SJSA1 (cell line): ENCODE results near the gene HSP90AB1. TPM values are rescaled to one million over a fixed set of nuclear protein-coding genes. Genes with fewer than 3 reads are reported as not detected.

Source experiments
- DNase-seq, 2 experiments: peaks; one replicate each; pipeline ENCODE4 v3.0.0-alpha.2; 2015 to 2020; ENCODE audit warnings: low spot score in 2 of 2, low read depth in 1 of 2
- H3K27ac ChIP-seq: fragments of 250-450 bp; sonication (Bioruptor Pico); 2 replicates; pipeline ENCODE4 v1.5.1; 2020; ENCODE audit warnings: mild to moderate bottlenecking, moderate library complexity
- H3K27me3 ChIP-seq: fragments of 250-450 bp; sonication (Bioruptor Pico); replicated peaks from 2 replicates; pipeline ENCODE4 v1.5.1; 2020; ENCODE audit warnings: mild to moderate bottlenecking, moderate library complexity
- H3K36me3 ChIP-seq: fragments of 250-450 bp; sonication (Bioruptor Pico); 2 replicates; pipeline ENCODE4 v1.5.1; 2020; ENCODE audit warnings: mild to moderate bottlenecking
- H3K4me1 ChIP-seq: fragments of 250-450 bp; sonication (Bioruptor Pico); replicated peaks from 2 replicates; pipeline ENCODE4 v1.6.1; 2021; ENCODE audit warnings: mild to moderate bottlenecking
- H3K4me3 ChIP-seq: fragments of 250-450 bp; sonication (Bioruptor Pico); 2 replicates; pipeline ENCODE4 v1.5.1; 2020; ENCODE audit warnings: mild to moderate bottlenecking
- H3K9me3 ChIP-seq: fragments of 250-450 bp; sonication (Bioruptor Pico); replicated peaks from 2 replicates; pipeline ENCODE4 v1.5.1; 2020; ENCODE audit warnings: mild to moderate bottlenecking
- total RNA-seq: library from RNA; depleted of rRNA; stranded (reverse); fragments of >200 nt; shearing (Covaris generic); gene quantifications from 2 replicates; pipeline ENCODE4 v1.2.3, GENCODE V29; 2014

The HSP90AB1 gene
- total RNA-seq, 1 experiment from 2014 or later, result 1,548 TPM

DNA sequence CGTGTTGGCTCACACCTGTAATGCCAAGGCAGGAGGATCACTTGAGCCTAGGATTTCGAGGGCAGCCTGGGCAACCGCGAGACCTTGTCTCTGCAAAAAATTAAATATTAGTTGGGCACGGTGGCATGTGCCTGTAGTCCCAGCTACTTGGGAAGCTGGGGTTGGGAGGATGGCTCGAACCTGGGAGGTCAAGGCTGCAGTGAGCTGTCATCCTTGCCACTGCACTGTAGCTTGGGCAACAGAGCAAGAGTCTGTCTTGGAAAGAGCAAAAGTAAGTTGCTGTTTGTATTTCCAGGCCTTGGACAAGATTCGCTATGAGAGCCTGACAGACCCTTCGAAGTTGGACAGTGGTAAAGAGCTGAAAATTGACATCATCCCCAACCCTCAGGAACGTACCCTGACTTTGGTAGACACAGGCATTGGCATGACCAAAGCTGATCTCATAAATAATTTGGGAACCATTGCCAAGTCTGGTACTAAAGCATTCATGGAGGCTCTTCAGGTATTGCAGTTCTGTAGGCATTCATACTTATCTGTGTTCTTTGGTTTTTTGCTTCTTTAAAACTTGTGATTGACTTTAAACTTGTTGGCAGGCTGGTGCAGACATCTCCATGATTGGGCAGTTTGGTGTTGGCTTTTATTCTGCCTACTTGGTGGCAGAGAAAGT is 2.3 kb downstream of the HSP90AB1 start:
- Histone ChIP-seq H3K4me3 (peak overlapping the region; percentile 71), H3K27me3 (no peaks in the 10 kb centered on the region), H3K27ac (no peak overlapping the region), H3K4me1 (peaks cover 24% of the 10 kb centered on the region), H3K9me3 (no peaks in the 10 kb centered on the region), H3K36me3 (peaks cover 73% of the 10 kb centered on the region)
- no peak for DNase-seq

GRCh38 chr6:44250067-44250717 is 3.3 kb downstream of the HSP90AB1 start:
- Histone ChIP-seq H3K4me1 (peaks cover 24% of the 10 kb centered on the region), H3K4me3 (no peak overlapping the region), H3K36me3 (peaks cover 82% of the 10 kb centered on the region), H3K9me3 (no peaks in the 10 kb centered on the region), H3K27ac (no peak overlapping the region), H3K27me3 (no peaks in the 10 kb centered on the region)
- DNase-seq, result no peak

- Histone ChIP-seq H3K27me3 (no peaks in the 10 kb centered on the region), H3K4me3 (no peak overlapping the region), H3K4me1 (peaks cover 22% of the 10 kb centered on the region), H3K36me3 (peaks cover 88% of the 10 kb centered on the region), H3K27ac (no peak overlapping the region), H3K9me3 (no peaks in the 10 kb centered on the region)
- DNase-seq, result no peak
These were observed 3.8 kb downstream of the HSP90AB1 start for GRCh38 chr6:44250718-44251123.

DNA sequence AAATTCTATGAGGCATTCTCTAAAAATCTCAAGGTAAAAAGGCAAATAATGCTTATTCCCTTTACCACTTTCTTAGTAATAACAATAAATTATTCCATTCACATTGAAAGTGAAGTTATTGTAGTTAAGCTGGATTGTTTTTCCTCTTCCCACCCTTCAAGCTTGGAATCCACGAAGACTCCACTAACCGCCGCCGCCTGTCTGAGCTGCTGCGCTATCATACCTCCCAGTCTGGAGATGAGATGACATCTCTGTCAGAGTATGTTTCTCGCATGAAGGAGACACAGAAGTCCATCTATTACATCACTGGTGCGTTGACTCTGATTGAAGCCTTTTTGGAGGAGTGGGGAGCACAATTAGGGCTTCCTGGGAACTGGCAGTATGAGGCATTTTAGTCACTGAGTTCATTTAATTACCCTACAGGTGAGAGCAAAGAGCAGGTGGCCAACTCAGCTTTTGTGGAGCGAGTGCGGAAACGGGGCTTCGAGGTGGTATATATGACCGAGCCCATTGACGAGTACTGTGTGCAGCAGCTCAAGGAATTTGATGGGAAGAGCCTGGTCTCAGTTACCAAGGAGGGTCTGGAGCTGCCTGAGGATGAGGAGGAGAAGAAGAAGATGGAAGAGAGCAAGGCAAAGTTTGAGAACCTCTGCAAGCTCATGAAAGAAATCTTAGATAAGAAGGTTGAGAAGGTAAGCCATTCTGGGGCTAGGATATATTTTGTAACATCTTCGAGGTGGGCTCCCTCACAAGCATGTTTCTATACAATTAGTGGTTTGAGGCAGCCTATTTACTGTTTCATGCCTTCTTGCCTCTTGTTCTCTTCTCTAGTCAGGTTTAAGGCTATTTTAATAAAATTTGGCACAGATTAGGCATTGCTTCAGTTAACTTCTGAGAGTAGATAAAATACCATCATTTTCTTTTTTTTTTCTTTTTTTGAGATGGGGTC is 4.9 kb downstream of the HSP90AB1 start:
- H3K4me1 ChIP-seq, result peaks cover 26% of the 10 kb centered on the region
- H3K9me3 ChIP-seq, result no peaks in the 10 kb centered on the region
- H3K27me3 ChIP-seq, result no peaks in the 10 kb centered on the region
- DNase-seq, result no peak
- no peak overlapping the region for H3K27ac ChIP-seq
- peaks cover 97% of the 10 kb centered on the region for H3K36me3 ChIP-seq
- H3K4me3 ChIP-seq, result no peak overlapping the region

- no peak overlapping the region for H3K27ac ChIP-seq
- no peaks in the 10 kb centered on the region for H3K9me3 ChIP-seq
- H3K27me3 ChIP-seq, result no peaks in the 10 kb centered on the region
- DNase-seq, result peak in 1 of 2 experiments; percentile 69
- H3K4me3 ChIP-seq, result no peak overlapping the region
- H3K4me1 ChIP-seq, result peaks cover 31% of the 10 kb centered on the region
- peaks cover 96% of the 10 kb centered on the region for H3K36me3 ChIP-seq
These were observed 6.6 kb downstream of the HSP90AB1 start for GRCh38 chr6:44253307-44254101.

DNA sequence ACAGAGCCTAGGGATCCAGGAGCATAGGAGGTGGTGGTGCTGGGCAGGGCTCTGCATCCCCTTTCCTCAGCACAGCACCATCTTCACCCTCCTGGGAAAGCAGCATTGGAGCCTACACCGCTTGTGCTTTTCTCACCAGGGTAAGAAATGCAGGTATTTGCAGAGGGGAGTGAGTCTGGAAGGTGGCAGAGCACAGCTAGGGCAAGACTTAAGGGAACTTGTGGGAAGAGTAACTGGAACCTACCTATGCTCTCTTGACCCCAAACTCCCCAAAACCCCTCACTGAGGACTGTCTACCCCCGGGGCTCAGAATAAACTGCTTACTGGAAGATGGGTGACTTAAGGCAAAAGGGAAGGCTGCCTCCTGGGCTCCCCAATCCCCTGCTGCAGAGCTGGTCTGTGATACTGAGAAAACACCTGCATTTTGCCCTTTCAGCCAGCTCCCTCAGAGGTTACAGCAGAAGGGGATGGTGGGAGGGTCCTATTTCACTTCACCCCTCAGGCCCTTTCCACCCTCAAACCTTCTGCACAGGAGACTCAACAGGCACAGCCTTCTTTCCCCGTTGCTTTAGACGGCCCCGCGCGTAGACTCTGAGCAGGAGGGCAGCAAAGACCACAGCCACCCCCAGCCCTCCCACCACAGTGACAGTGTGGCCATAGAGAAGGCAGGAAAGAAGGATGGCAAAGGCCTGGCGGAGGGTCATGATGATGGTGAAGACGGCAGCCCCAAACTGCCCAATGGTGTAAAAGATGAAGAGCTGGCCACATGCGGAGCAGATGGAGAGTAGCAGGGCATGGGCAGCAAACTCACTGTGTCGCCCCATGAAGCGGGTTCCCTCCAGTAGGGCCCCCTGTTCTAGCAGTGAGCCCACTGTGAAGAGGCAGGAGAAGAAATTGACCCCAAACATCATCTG is 7.5 kb downstream of the HSP90AB1 start:
- H3K4me1 ChIP-seq, result peaks cover 21% of the 10 kb centered on the region
- no peak overlapping the region for H3K4me3 ChIP-seq
- H3K27ac ChIP-seq, result no peak overlapping the region
- H3K36me3 ChIP-seq, result peaks cover 94% of the 10 kb centered on the region
- H3K9me3 ChIP-seq, result no peaks in the 10 kb centered on the region
- no peak for DNase-seq
- no peaks in the 10 kb centered on the region for H3K27me3 ChIP-seq

GRCh38 chr6:44255105-44255808 is 8.4 kb downstream of the HSP90AB1 start:
- peaks cover 93% of the 10 kb centered on the region for H3K36me3 ChIP-seq
- no peak overlapping the region for H3K4me3 ChIP-seq
- H3K27ac ChIP-seq, result no peak overlapping the region

DNA sequence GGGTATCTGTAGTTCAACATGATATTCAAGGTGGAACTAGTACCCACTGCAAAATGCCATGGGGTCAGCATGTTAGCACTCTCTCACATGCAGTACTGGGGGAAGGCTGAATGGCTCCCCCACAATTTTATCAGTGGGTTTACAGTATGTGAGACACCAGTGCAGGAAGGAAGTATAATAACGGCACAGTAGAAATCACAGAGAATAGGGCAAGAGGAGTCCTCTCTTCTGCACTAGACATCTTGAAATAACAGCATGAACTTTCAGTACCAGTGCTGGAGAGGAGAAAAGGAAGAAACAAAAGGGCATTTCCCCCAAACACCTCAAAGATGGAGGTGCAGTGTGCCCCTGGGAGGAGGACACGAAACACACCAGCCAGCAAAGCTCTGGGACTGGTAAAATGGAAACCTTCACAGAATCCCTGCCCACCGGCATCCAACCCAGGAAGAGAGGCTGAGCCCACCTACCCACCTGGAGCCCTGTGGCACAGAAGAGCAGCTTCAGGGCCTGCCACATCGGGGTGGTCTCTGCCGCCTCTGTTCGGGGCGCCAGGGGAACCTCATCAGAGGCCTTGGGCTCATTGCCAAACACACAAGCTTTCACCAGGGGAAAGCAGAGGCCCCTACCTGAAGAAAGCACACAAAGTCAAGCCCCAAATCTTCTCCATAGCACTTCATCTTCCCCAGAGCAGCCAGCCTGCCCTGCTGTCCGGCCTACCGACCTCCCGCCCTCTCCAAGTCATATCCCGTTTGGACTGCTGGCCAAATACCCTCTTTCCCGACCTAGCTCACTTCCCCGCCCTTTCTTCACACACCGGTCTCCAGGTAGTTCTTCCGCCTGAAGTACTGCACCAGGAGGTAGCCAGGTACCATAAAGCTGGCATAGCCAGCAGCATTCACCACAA is 9.2 kb downstream of the HSP90AB1 start:
- H3K27ac ChIP-seq, result no peak overlapping the region

More at GRCh38 chr6:44255105-44255808, 8.4 kb downstream of the HSP90AB1 start:
- Histone ChIP-seq H3K9me3 (no peaks in the 10 kb centered on the region), H3K4me1 (peaks cover 16% of the 10 kb centered on the region), H3K27me3 (no peaks in the 10 kb centered on the region)
- DNase-seq, result no peak

DNA sequence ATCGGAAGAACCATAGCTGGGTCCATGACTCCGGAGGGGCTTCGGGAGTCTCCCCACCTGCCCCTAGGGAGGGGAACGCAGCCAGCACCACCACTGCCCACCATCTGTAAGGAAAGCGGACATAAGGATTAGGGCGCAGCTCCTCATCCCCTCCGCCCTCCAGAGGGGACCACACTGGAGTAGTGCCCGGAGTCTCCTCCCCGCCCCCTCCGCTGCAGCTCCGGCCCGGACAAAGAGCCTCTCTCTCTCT is 9.8 kb downstream of the HSP90AB1 start:
- Histone ChIP-seq H3K27me3 (no peaks in the 10 kb centered on the region), H3K27ac (peak overlapping the region; percentile 65; the same call in 1 of the 2 replicates), H3K36me3 (peaks cover 93% of the 10 kb centered on the region), H3K9me3 (no peaks in the 10 kb centered on the region), H3K4me1 (peaks cover 16% of the 10 kb centered on the region), H3K4me3 (peak overlapping the region; percentile 80)
- DNase-seq, result no peak

More for the DNA sequence above, 9.2 kb downstream of the HSP90AB1 start:
- Histone ChIP-seq H3K4me3 (peak overlapping the region; percentile 80), H3K9me3 (no peaks in the 10 kb centered on the region), H3K36me3 (peaks cover 93% of the 10 kb centered on the region), H3K4me1 (peaks cover 16% of the 10 kb centered on the region), H3K27me3 (no peaks in the 10 kb centered on the region)
- DNase-seq, result no peak

GRCh38 chr6:44257025-44257752 is 10.3 kb downstream of the HSP90AB1 start, which contains the start of gene SLC35B2:
Gene SLC35B2 (minus strand): TSS chr6:44257528. CDS start chr6:44257410, 118 bp downstream.
- no peaks in the 10 kb centered on the region for H3K9me3 ChIP-seq
- peak; percentile 77 to 81 for DNase-seq
- H3K27ac ChIP-seq, result peak within 1 kb of the TSS; percentile 65
- H3K4me1 ChIP-seq, result peaks cover 16% of the 10 kb centered on the region
- H3K27me3 ChIP-seq, result no peaks in the 10 kb centered on the region
- H3K4me3 ChIP-seq, result peak within 1 kb of the TSS; percentile 80
- H3K36me3 ChIP-seq, result peaks cover 93% of the 10 kb centered on the region
